HCT116 (cell line): ENCODE measurements around the gene EME1. TPM values are rescaled to one million over a fixed set of nuclear protein-coding genes. Genes with fewer than 3 reads are reported as not detected.

Experiments
- ATAC-seq: fragments of 200-7000 bp; cut with Tn5 transposase; 2 replicates; pipeline ENCODE4 v1.9.1; 2020; ENCODE audit warnings: mild to moderate bottlenecking, moderate library complexity
- BruUV-seq: library from RNA; stranded (reverse); fragments of 400-500 nt; replicated peaks from 2 replicates; lab custom pipeline; 2021; lab: Mats Ljungman, UMichigan
- CTCF ChIA-PET: fragments of 300-600 bp; sonication (Branson Sonifier 250); formaldehyde crosslinking; loops from one replicate; lab custom pipeline; 2021; ENCODE audit warnings: antibody characterized with exemption; lab: Charles Lee
- POLR2A ChIA-PET: fragments of 300-600, 350-600 bp; sonication (Branson Sonifier 250); formaldehyde crosslinking; loops from one replicate; lab custom pipeline; 2021; ENCODE audit warnings: antibody characterized with exemption; lab: Charles Lee
- RAD21 ChIA-PET, 2 experiments: fragments of 300-600 bp; sonication (Branson Sonifier 250); formaldehyde crosslinking; loops; one replicate each; lab custom pipeline; 2023; ENCODE audit warnings: low total read pairs in 2 of 2; ENCODE audit not compliant: uncharacterized antibody in 2 of 2, unreplicated experiment in 2 of 2, low non-redundant PET in 1 of 2; lab: Charles Lee
- DNase-seq: peaks from one replicate; pipeline ENCODE4 v3.0.0-alpha.2; 2010; ENCODE audit warnings: low read depth, low spot score
- H2AFZ ChIP-seq: fragments of 200-600 bp; shearing (Covaris generic), sonication (generic); 2 replicates; pipeline ENCODE4 v1.6.1; 2017; ENCODE audit warnings: low read depth, mixed run types, mixed read lengths, antibody characterized with exemption, low read length; ENCODE audit not compliant: poor library complexity, severe bottlenecking
- H3K27ac ChIP-seq: 2 replicates; pipeline ENCODE4 v1.5.1; 2012; ENCODE audit warnings: low read depth, low read length
- H3K27me3 ChIP-seq: fragments of 200-600 bp; sonication (generic); 2 replicates; pipeline ENCODE4 v1.6.1; 2016; ENCODE audit warnings: mixed run types, low read length, mixed read lengths; ENCODE audit not compliant: insufficient read depth
- H3K36me3 ChIP-seq, 2 experiments: fragments of 200-500 bp in 1 of 2; fragments of 200-600 bp in 1 of 2; sonication (Bioruptor generic) in 1 of 2; sonication (generic) in 1 of 2; 2 replicates each; pipeline versions ENCODE4 v1.5.1 to v1.6.1; 2014 to 2016; ENCODE audit warnings: low read length in 2 of 2, inconsistent platforms in 1 of 2, mixed read lengths in 1 of 2, mixed run types in 1 of 2; ENCODE audit not compliant: insufficient read depth in 2 of 2, control insufficient read depth in 1 of 2
- H3K4me1 ChIP-seq, 2 experiments: fragments of 200-600 bp in 1 of 2; sonication (generic) in 1 of 2; 2 replicates each; pipeline versions ENCODE4 v1.5.1 to v1.6.1; 2012 to 2017; ENCODE audit warnings: low read length in 2 of 2, inconsistent platforms in 1 of 2, mild to moderate bottlenecking in 1 of 2, mixed read lengths in 1 of 2, mixed run types in 1 of 2, moderate library complexity in 1 of 2; ENCODE audit not compliant: insufficient read depth in 2 of 2, control insufficient read depth in 1 of 2
- H3K4me2 ChIP-seq: fragments of 200-600 bp; sonication (generic); 2 replicates; pipeline ENCODE4 v1.6.1; 2017; ENCODE audit warnings: mixed run types, low read length, mixed read lengths
- H3K4me3 ChIP-seq, 2 experiments: fragments of 200-600 bp in 1 of 2; sonication (generic) in 1 of 2; replicated peaks in 1 of 2; 2 replicates each; pipeline ENCODE4 v1.5.1; 2011 to 2016; ENCODE audit warnings: low read length in 2 of 2, control low read depth in 1 of 2, low read depth in 1 of 2, mild to moderate bottlenecking in 1 of 2, mixed read lengths in 1 of 2, mixed run types in 1 of 2
- H3K79me2 ChIP-seq: fragments of 200-600 bp; sonication (generic); 2 replicates; pipeline ENCODE4 v1.6.1; 2017; ENCODE audit warnings: mild to moderate bottlenecking, mixed run types, low read length, moderate library complexity, mixed read lengths; ENCODE audit not compliant: insufficient read depth
- H3K9ac ChIP-seq: fragments of 200-600 bp; sonication (generic); 2 replicates; pipeline ENCODE4 v1.6.1; 2016; ENCODE audit warnings: low read length, mixed read lengths
- H3K9me2 ChIP-seq: fragments of 200-600 bp; sonication (generic), shearing (Covaris generic); 2 replicates; pipeline ENCODE4 v1.6.1; 2017; ENCODE audit warnings: mixed run types, mild to moderate bottlenecking, moderate library complexity; ENCODE audit not compliant: insufficient read depth
- H3K9me3 ChIP-seq, 2 experiments: fragments of 200-500 bp in 1 of 2; fragments of 200-600 bp in 1 of 2; sonication (Bioruptor generic) in 1 of 2; sonication (generic) in 1 of 2; 2 replicates each; pipeline ENCODE4 v1.6.1; 2014 to 2017; ENCODE audit warnings: low read length in 2 of 2, mixed read lengths in 2 of 2, inconsistent platforms in 1 of 2, low read depth in 1 of 2, mild to moderate bottlenecking in 1 of 2, mixed run types in 1 of 2, moderate library complexity in 1 of 2; ENCODE audit not compliant: control insufficient read depth in 1 of 2, insufficient read depth in 1 of 2
- H4K20me1 ChIP-seq: fragments of 200-600 bp; sonication (generic), shearing (Covaris generic); 2 replicates; pipeline ENCODE4 v1.6.1; 2017; ENCODE audit warnings: mixed run types, mild to moderate bottlenecking, moderate library complexity; ENCODE audit not compliant: insufficient read depth
- CBX3 ChIP-seq: IDR thresholded peaks from 2 replicates; pipeline ENCODE4 v1.6.1; 2012; ENCODE audit warnings: low read depth
- CEBPB ChIP-seq: IDR thresholded peaks from 2 replicates; pipeline ENCODE4 v1.6.1; 2012; ENCODE audit warnings: low read depth
- CTCF ChIP-seq, 3 experiments: fragments of 200-600 bp in 1 of 3; sonication (generic) in 1 of 3; IDR thresholded peaks in 2 of 3; conservative IDR thresholded peaks in 1 of 3; 2 replicates each; pipeline ENCODE4 v1.5.1; 2012 to 2017; ENCODE audit warnings: low read depth in 2 of 3, low read length in 2 of 3, antibody characterized with exemption in 1 of 3, borderline replicate concordance in 1 of 3, control low read depth in 1 of 3, mild to moderate bottlenecking in 1 of 3, mixed read lengths in 1 of 3, mixed run types in 1 of 3, moderate library complexity in 1 of 3; ENCODE audit not compliant: insufficient read depth in 1 of 3
- EGR1 ChIP-seq: IDR thresholded peaks from 2 replicates; pipeline ENCODE4 v1.6.1; 2012; ENCODE audit warnings: low read depth
- ELF1 ChIP-seq: IDR thresholded peaks from 2 replicates; pipeline ENCODE4 v1.6.1; 2012; ENCODE audit warnings: low read depth, borderline replicate concordance
- EZH2 ChIP-seq: fragments of 200-600 bp; sonication (generic); IDR thresholded peaks from 2 replicates; pipeline ENCODE4 v1.6.1; 2017; ENCODE audit warnings: antibody characterized with exemption, mixed run types
- EZH2phosphoT487 ChIP-seq: fragments of 200-600 bp; IDR thresholded peaks from 2 replicates; pipeline ENCODE4 v1.6.1; 2018; ENCODE audit warnings: antibody characterized with exemption, borderline replicate concordance
- FOSL1 ChIP-seq: IDR thresholded peaks from 2 replicates; pipeline ENCODE4 v1.6.1; 2012; ENCODE audit warnings: low read depth
- JUND ChIP-seq: IDR thresholded peaks from 2 replicates; pipeline ENCODE4 v1.6.1; 2012
- POLR2A ChIP-seq: IDR thresholded peaks from 2 replicates; pipeline ENCODE4 v1.7.0; 2011; ENCODE audit warnings: borderline replicate concordance; ENCODE audit not compliant: insufficient read depth, insufficient read length; ENCODE audit errors: extremely low read depth
- POLR2AphosphoS5 ChIP-seq: IDR thresholded peaks from 2 replicates; pipeline ENCODE4 v1.6.1; 2011; ENCODE audit warnings: mild to moderate bottlenecking, low read depth, low read length, moderate library complexity
- RAD21 ChIP-seq: IDR thresholded peaks from 2 replicates; pipeline ENCODE4 v1.6.1; 2012; ENCODE audit warnings: low read depth, mild to moderate bottlenecking
- REST ChIP-seq: IDR thresholded peaks from 2 replicates; pipeline ENCODE4 v1.6.1; 2012; ENCODE audit warnings: low read depth
- SIN3A ChIP-seq: IDR thresholded peaks from 2 replicates; pipeline ENCODE4 v1.6.1; 2012; ENCODE audit warnings: low read depth
- SP1 ChIP-seq: IDR thresholded peaks from 2 replicates; pipeline ENCODE4 v1.6.1; 2012; ENCODE audit warnings: low read depth
- ZBTB33 ChIP-seq: IDR thresholded peaks from 2 replicates; pipeline ENCODE4 v1.6.1; 2011; ENCODE audit warnings: mild to moderate bottlenecking, low read length, moderate library complexity; ENCODE audit not compliant: insufficient replicate concordance; ENCODE audit errors: extremely low read depth
- ZFX ChIP-seq: fragments of 450-650 bp; IDR thresholded peaks from 2 replicates; pipeline ENCODE4 v1.6.1; 2017
- intact Hi-C: fragments of 100-400 bp; cut with micrococcal nuclease; formaldehyde crosslinking; loops from 2 replicates; pipeline ENCODE4 v1.10.0; 2022
- total RNA-seq: library from RNA; stranded (reverse); gene quantifications from one replicate; pipeline ENCODE4 v1.2.1, GENCODE V29; 2021; ENCODE audit not compliant: unreplicated experiment

Gene EME1
- total RNA-seq, 1 experiment from 2014 or later = 31.8 TPM

- DNase-seq = no peak
- no peak for ATAC-seq
- ChIA-PET POLR2A (no interaction called here), RAD21 (no interaction called here), CTCF (no interaction called here)
- no peak overlapping the region for H2AFZ ChIP-seq
- no peak for TF ChIP-seq EGR1
- no peak for TF ChIP-seq SIN3A
- TF ChIP-seq CBX3 = no peak
- TF ChIP-seq SP1 = no peak
- no peak for TF ChIP-seq ZBTB33
- TF ChIP-seq ELF1 = no peak
- TF ChIP-seq CTCF (IDR thresholded peaks at IDR 0.05 in 2 of 3, conservative IDR thresholded peaks at IDR 0.05 in 1 of 3; ENCODE audit: borderline replicate concordance in 1 of 3, insufficient read depth in 1 of 3, low read depth in 2 of 3, low read length in 2 of 3) = no peak
- no peak for TF ChIP-seq POLR2A
- TF ChIP-seq REST = no peak
- TF ChIP-seq ZFX = no peak
- no peak for TF ChIP-seq RAD21
- no peak for TF ChIP-seq EZH2
- no peak for TF ChIP-seq JUND
- TF ChIP-seq EZH2phosphoT487 = no peak
- TF ChIP-seq POLR2AphosphoS5 = no peak
- no peak for TF ChIP-seq CEBPB
- no peak for TF ChIP-seq FOSL1
- H3K4me1 ChIP-seq = peaks cover 3 to 8% of the 10 kb centered on the region in 2 experiments; a peak in 2 of 4 replicates
- H3K27me3 ChIP-seq = no peaks in the 10 kb centered on the region
- no TSS peak for BruUV-seq
- no peak overlapping the region for H3K4me2 ChIP-seq
- no peaks in the 10 kb centered on the region for H3K9me2 ChIP-seq
- H4K20me1 ChIP-seq = no peaks in the 10 kb centered on the region
- no peaks in the 10 kb centered on the region for H3K79me2 ChIP-seq
- no peak overlapping the region for H3K27ac ChIP-seq
- intact Hi-C loops = no loop called here
- no peak overlapping the region for H3K4me3 ChIP-seq
- H3K36me3 ChIP-seq = peaks cover 43 to 45% of the 10 kb centered on the region in 2 experiments; a peak in 3 of 4 replicates
- no peaks in the 10 kb centered on the region for H3K9me3 ChIP-seq
- no peak overlapping the region for H3K9ac ChIP-seq
These were observed 13.0 kb upstream of the EME1 start for GRCh38 chr17:50359998-50360461.
